Left lung (tissue), 10 donors: ENCODE measurements around the gene ZCWPW2. TPM values are rescaled to one million over a fixed set of nuclear protein-coding genes. Genes with fewer than 3 reads are reported as not detected.

Experiments used
- ATAC-seq: fragments of 200-7000 bp; cut with Tn5 transposase; one replicate; pipeline ENCODE4 v1.9.1; 2020; ENCODE audit warnings: moderate library complexity
- DNase-seq, 4 donors: peaks; one replicate each; pipeline ENCODE4 v3.0.0-alpha.2; 2013 to 2020
- H3K27ac ChIP-seq, 2 donors: fragments of 200-600 bp; sonication (generic) in 1 of 2; one replicate each; pipeline versions ENCODE4 v1.5.0 to v1.8.0; 2020 to 2021
- H3K27me3 ChIP-seq, 2 donors: fragments of 200-600 bp; sonication (generic) in 1 of 2; one replicate each; pipeline versions ENCODE4 v1.5.0 to v1.8.0; 2020 to 2021
- H3K36me3 ChIP-seq, 2 donors: fragments of 200-600 bp; sonication (generic) in 1 of 2; one replicate each; pipeline versions ENCODE4 v1.5.0 to v1.8.0; 2020 to 2021
- H3K4me1 ChIP-seq, 2 donors: fragments of 200-600 bp; one replicate each; pipeline ENCODE4 v1.8.0; 2021
- H3K4me3 ChIP-seq, 2 donors: fragments of 200-600 bp; sonication (generic) in 1 of 2; one replicate each; pipeline versions ENCODE4 v1.5.0 to v1.8.0; 2020 to 2021; ENCODE audit warnings: mild to moderate bottlenecking in 1 of 2
- H3K9me3 ChIP-seq, 2 donors: fragments of 200-600 bp; sonication (generic) in 1 of 2; one replicate each; pipeline versions ENCODE4 v1.5.0 to v1.8.0; 2020 to 2021
- intact Hi-C, 2 donors: fragments of 100-400 bp; cut with DNase I; formaldehyde crosslinking; loops; one replicate each; pipeline versions ENCODE4 v1.11.2 to v1.14.2; 2022
- polyA plus RNA-seq, 6 donors: library from polyadenylated mRNA; unstranded; fragments of 120-200 nt; gene quantifications; one replicate each; pipeline ENCODE4 v1.2.1, GENCODE V29; 2013; ENCODE audit not compliant: insufficient read length in 6 of 6
- total RNA-seq, 2 donors: library from RNA; stranded (reverse); fragmentation: NEBNext Ultra II Directional; extraction: Animal tissue kit (Norgen Biotek cat#: 25700); gene quantifications; one replicate each; pipeline ENCODE4 v1.2.1, GENCODE V29; 2021
- TF ChIP-seq, protein P1 (sequence below), 2 donors: fragments of 200-600 bp; sonication (generic) in 1 of 2; IDR thresholded peaks; one replicate each; pipeline versions ENCODE4 v1.5.0 to v1.8.0; 2021; ENCODE audit warnings: antibody characterized with exemption in 2 of 2
- donor health status: DM: no; HTN: yes; CAD: no.
- donor health status: DM: no; HTN: no; CAD: no.

The ZCWPW2 gene
- total and polyA plus RNA-seq, 8 donors, result 0.84 to 3.4 (median 2.3) TPM

- Histone ChIP-seq H3K4me3 (no peak overlapping the region), H3K36me3 (no peaks in the 10 kb centered on the region), H3K4me1 (no peaks in the 10 kb centered on the region), H3K9me3 (peaks cover 0 to 3% of the 10 kb centered on the region in 2 donors), H3K27me3 (no peaks in the 10 kb centered on the region), H3K27ac (no peak overlapping the region)
- TF ChIP-seq, protein P1, sequence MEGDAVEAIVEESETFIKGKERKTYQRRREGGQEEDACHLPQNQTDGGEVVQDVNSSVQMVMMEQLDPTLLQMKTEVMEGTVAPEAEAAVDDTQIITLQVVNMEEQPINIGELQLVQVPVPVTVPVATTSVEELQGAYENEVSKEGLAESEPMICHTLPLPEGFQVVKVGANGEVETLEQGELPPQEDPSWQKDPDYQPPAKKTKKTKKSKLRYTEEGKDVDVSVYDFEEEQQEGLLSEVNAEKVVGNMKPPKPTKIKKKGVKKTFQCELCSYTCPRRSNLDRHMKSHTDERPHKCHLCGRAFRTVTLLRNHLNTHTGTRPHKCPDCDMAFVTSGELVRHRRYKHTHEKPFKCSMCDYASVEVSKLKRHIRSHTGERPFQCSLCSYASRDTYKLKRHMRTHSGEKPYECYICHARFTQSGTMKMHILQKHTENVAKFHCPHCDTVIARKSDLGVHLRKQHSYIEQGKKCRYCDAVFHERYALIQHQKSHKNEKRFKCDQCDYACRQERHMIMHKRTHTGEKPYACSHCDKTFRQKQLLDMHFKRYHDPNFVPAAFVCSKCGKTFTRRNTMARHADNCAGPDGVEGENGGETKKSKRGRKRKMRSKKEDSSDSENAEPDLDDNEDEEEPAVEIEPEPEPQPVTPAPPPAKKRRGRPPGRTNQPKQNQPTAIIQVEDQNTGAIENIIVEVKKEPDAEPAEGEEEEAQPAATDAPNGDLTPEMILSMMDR (IDR thresholded peaks at IDR 0.05), result no peak
- DNase-seq (no peak), ATAC-seq (no peak)
- intact Hi-C loops, result no loop called here
These were observed 204.7 kb downstream of the ZCWPW2 start for GRCh38 chr3:28553175-28553574.

DNA sequence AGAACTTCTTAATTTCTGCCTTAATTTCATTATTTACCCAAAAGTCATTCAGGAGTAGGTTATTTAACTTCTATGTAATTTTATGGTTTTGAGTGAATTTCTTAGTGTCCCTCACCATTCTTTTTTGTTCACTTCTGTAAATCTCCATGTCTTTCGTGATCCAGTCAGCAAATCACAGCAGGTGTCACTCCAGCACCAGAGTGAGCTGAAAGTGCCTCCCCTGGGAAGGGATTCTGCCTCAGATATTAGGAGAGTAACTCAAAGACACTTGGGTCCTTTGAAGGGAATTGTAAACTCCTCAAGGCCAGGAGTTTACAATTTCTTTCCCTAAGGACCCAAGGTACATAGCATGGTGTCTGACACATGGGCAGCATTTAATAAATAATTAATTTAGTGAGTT, 207.7 kb downstream of the ZCWPW2 start:
- H3K27me3 ChIP-seq, result no peaks in the 10 kb centered on the region
- intact Hi-C loops, result no loop called here
- no peaks in the 10 kb centered on the region for H3K36me3 ChIP-seq
- TF ChIP-seq, protein P1 (IDR thresholded peaks at IDR 0.05), result no peak
- DNase-seq (no peak), ATAC-seq (no peak)
- H3K9me3 ChIP-seq, result peaks cover 0 to 3% of the 10 kb centered on the region in 2 donors
- H3K4me1 ChIP-seq, result no peaks in the 10 kb centered on the region
- H3K4me3 ChIP-seq, result no peak overlapping the region
- H3K27ac ChIP-seq, result no peak overlapping the region

DNA sequence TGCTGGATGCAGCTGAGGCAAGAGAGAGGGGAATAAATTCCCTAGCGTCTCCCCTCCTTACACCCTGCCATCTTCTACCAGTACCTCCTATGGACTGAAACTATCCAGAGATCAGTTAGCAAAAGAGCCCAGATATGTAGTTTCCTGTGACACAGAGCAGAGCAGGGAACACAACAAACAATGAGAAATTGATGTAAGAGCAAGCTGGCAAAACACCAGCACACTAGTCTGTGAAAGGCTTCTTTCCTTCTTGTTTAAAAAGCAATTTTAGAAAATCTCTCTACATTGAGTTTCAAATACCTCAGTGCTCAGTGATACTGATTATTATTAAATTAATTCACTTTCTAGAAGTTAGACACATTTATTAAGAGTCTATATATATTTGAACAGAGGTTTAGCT, 215.7 kb downstream of the ZCWPW2 start:
- TF ChIP-seq, protein P1 (IDR thresholded peaks at IDR 0.05), result no peak
- DNase-seq (no peak), ATAC-seq (no peak)
- Histone ChIP-seq H3K36me3 (no peaks in the 10 kb centered on the region), H3K9me3 (no peaks in the 10 kb centered on the region), H3K4me1 (no peaks in the 10 kb centered on the region), H3K27ac (no peak overlapping the region), H3K27me3 (no peaks in the 10 kb centered on the region), H3K4me3 (no peak overlapping the region)
- intact Hi-C loops, result no loop called here

GRCh38 chr3:28569357-28569756, 220.8 kb downstream of the ZCWPW2 start:
- no peaks in the 10 kb centered on the region for H3K36me3 ChIP-seq
- TF ChIP-seq, protein P1 (IDR thresholded peaks at IDR 0.05), result no peak

GRCh38 chr3:28574036-28574435, 225.5 kb downstream of the ZCWPW2 start:
- H3K27me3 ChIP-seq, result peaks cover 25 to 55% of the 10 kb centered on the region in 2 donors
- no peak for ATAC-seq
- peaks cover 0 to 12% of the 10 kb centered on the region in 2 donors for H3K4me1 ChIP-seq
- no peak for DNase-seq
- H3K36me3 ChIP-seq, result no peaks in the 10 kb centered on the region
- no peak overlapping the region for H3K27ac ChIP-seq
- H3K4me3 ChIP-seq, result no peak overlapping the region
- intact Hi-C loops, result no loop called here
- TF ChIP-seq, protein P1 (IDR thresholded peaks at IDR 0.05), result no peak
- H3K9me3 ChIP-seq, result no peaks in the 10 kb centered on the region

More at GRCh38 chr3:28569357-28569756, 220.8 kb downstream of the ZCWPW2 start:
- no peaks in the 10 kb centered on the region for H3K9me3 ChIP-seq
- ATAC-seq (no peak), DNase-seq (no peak)
- no peak overlapping the region for H3K27ac ChIP-seq
- H3K4me3 ChIP-seq, result no peak overlapping the region
- intact Hi-C loops, result no loop called here
- no peaks in the 10 kb centered on the region for H3K4me1 ChIP-seq
- H3K27me3 ChIP-seq, result peaks cover 0 to 9% of the 10 kb centered on the region in 2 donors
